ENCODE results near the gene SLC7A9. TPM values are rescaled to one million over a fixed set of nuclear protein-coding genes. Genes with fewer than 3 reads are reported as not detected.

SLC7A9 gene
- total and polyA plus RNA-seq, 2 experiments from 2014 or later = 0.19 TPM; not detected in 1

DNA sequence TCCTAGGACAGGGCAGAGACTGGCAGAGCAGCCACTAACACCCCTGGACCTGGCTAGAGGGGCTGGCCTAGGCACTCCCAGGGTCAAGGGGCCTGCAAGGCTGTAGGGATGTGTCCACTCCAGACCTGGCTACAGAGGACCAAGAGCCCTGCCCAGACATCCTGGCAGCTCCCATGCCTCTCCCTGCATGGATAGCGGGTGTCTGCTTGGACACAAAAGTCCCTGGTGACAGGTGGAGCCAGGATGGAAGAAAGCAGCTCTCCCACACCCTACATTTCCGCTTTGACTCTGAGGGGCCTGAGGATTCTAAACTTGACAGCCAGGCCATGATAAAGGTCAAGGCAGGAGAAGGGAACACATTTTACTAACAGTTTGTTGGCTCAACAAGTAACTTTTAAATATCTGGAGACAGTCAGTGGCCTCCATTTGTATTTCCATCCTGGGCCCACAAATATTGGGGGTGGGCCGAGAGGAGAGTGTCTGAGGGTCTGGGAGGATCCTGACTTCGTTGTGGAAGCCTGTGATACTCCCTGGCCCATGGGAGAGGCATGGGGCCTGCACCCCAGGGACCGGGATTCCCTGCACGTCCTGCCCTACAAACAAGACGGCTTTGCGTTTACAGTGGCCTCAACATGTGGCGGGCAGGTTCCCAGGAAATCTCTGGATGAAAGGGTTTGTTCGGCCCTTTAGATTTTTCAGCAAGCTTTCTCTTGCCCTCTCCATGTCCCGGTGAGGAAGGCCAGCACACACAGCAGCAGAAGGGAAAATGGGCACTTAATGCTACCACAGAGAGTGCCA is 19.8 kb upstream of the SLC7A9 start:
- Histone ChIP-seq H4K20me1 (replicated peaks; ENCODE audit: insufficient read depth) (no peaks in the 10 kb centered on the region), H3K4me1 (ENCODE audit: insufficient read depth) (no peaks in the 10 kb centered on the region), H3K27me3 (ENCODE audit: insufficient read depth) (no peaks in the 10 kb centered on the region), H3K4me2 (no peak overlapping the region), H3K9me2 (ENCODE audit: insufficient read depth) (no peaks in the 10 kb centered on the region), H3K36me3 (ENCODE audit: insufficient read depth) (peaks cover 6% of the 10 kb centered on the region; the same call in 1 of the 2 replicates), H3F3A (replicated peaks; ENCODE audit: low read depth) (no peaks in the 10 kb centered on the region), H3K79me2 (replicated peaks; ENCODE audit: insufficient read depth) (no peaks in the 10 kb centered on the region), H3K4me3 (no peak overlapping the region), H3K27ac (ENCODE audit: low read depth) (no peak overlapping the region), H2AFZ (no peak overlapping the region)
- H3K36me3 Mint-ChIP-seq (ENCODE audit: low read depth) = peaks cover 26% of the 10 kb centered on the region
- DNase-seq (ENCODE audit: low spot score) (no peak), ATAC-seq (no peak)
- peaks cover 2% of the 10 kb centered on the region for H3K27me3 Mint-ChIP-seq (ENCODE audit: insufficient read depth, low read depth, poor library complexity)
- TF ChIP-seq, protein P1, sequence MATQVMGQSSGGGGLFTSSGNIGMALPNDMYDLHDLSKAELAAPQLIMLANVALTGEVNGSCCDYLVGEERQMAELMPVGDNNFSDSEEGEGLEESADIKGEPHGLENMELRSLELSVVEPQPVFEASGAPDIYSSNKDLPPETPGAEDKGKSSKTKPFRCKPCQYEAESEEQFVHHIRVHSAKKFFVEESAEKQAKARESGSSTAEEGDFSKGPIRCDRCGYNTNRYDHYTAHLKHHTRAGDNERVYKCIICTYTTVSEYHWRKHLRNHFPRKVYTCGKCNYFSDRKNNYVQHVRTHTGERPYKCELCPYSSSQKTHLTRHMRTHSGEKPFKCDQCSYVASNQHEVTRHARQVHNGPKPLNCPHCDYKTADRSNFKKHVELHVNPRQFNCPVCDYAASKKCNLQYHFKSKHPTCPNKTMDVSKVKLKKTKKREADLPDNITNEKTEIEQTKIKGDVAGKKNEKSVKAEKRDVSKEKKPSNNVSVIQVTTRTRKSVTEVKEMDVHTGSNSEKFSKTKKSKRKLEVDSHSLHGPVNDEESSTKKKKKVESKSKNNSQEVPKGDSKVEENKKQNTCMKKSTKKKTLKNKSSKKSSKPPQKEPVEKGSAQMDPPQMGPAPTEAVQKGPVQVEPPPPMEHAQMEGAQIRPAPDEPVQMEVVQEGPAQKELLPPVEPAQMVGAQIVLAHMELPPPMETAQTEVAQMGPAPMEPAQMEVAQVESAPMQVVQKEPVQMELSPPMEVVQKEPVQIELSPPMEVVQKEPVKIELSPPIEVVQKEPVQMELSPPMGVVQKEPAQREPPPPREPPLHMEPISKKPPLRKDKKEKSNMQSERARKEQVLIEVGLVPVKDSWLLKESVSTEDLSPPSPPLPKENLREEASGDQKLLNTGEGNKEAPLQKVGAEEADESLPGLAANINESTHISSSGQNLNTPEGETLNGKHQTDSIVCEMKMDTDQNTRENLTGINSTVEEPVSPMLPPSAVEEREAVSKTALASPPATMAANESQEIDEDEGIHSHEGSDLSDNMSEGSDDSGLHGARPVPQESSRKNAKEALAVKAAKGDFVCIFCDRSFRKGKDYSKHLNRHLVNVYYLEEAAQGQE (IDR thresholded peaks at IDR 0.05; ENCODE audit: unreplicated experiment) = no peak
- TF ChIP-seq ETS1 (IDR thresholded peaks at IDR 0.05) (no peak), POLR2AphosphoS5 (IDR thresholded peaks at IDR 0.05; ENCODE audit: low read depth) (no peak), ZNF114 (CRISPR knock-in tag; IDR thresholded peaks at IDR 0.05) (no peak), ZNF331 (CRISPR knock-in tag; IDR thresholded peaks at IDR 0.05; ENCODE audit: low read depth) (no peak), EZH2 (IDR thresholded peaks at IDR 0.05; ENCODE audit: low read depth, unreplicated experiment) (no peak), CREB1 (CRISPR knock-in tag; IDR thresholded peaks at IDR 0.05; ENCODE audit: low read depth) (no peak), STAT1 (IDR thresholded peaks at IDR 0.05; ENCODE audit: unreplicated experiment) (no peak), CTCF (conservative IDR thresholded peaks at IDR 0.05; ENCODE audit: low read depth in 2 of 2) (no peak)
- TF ChIP-seq, protein P2, sequence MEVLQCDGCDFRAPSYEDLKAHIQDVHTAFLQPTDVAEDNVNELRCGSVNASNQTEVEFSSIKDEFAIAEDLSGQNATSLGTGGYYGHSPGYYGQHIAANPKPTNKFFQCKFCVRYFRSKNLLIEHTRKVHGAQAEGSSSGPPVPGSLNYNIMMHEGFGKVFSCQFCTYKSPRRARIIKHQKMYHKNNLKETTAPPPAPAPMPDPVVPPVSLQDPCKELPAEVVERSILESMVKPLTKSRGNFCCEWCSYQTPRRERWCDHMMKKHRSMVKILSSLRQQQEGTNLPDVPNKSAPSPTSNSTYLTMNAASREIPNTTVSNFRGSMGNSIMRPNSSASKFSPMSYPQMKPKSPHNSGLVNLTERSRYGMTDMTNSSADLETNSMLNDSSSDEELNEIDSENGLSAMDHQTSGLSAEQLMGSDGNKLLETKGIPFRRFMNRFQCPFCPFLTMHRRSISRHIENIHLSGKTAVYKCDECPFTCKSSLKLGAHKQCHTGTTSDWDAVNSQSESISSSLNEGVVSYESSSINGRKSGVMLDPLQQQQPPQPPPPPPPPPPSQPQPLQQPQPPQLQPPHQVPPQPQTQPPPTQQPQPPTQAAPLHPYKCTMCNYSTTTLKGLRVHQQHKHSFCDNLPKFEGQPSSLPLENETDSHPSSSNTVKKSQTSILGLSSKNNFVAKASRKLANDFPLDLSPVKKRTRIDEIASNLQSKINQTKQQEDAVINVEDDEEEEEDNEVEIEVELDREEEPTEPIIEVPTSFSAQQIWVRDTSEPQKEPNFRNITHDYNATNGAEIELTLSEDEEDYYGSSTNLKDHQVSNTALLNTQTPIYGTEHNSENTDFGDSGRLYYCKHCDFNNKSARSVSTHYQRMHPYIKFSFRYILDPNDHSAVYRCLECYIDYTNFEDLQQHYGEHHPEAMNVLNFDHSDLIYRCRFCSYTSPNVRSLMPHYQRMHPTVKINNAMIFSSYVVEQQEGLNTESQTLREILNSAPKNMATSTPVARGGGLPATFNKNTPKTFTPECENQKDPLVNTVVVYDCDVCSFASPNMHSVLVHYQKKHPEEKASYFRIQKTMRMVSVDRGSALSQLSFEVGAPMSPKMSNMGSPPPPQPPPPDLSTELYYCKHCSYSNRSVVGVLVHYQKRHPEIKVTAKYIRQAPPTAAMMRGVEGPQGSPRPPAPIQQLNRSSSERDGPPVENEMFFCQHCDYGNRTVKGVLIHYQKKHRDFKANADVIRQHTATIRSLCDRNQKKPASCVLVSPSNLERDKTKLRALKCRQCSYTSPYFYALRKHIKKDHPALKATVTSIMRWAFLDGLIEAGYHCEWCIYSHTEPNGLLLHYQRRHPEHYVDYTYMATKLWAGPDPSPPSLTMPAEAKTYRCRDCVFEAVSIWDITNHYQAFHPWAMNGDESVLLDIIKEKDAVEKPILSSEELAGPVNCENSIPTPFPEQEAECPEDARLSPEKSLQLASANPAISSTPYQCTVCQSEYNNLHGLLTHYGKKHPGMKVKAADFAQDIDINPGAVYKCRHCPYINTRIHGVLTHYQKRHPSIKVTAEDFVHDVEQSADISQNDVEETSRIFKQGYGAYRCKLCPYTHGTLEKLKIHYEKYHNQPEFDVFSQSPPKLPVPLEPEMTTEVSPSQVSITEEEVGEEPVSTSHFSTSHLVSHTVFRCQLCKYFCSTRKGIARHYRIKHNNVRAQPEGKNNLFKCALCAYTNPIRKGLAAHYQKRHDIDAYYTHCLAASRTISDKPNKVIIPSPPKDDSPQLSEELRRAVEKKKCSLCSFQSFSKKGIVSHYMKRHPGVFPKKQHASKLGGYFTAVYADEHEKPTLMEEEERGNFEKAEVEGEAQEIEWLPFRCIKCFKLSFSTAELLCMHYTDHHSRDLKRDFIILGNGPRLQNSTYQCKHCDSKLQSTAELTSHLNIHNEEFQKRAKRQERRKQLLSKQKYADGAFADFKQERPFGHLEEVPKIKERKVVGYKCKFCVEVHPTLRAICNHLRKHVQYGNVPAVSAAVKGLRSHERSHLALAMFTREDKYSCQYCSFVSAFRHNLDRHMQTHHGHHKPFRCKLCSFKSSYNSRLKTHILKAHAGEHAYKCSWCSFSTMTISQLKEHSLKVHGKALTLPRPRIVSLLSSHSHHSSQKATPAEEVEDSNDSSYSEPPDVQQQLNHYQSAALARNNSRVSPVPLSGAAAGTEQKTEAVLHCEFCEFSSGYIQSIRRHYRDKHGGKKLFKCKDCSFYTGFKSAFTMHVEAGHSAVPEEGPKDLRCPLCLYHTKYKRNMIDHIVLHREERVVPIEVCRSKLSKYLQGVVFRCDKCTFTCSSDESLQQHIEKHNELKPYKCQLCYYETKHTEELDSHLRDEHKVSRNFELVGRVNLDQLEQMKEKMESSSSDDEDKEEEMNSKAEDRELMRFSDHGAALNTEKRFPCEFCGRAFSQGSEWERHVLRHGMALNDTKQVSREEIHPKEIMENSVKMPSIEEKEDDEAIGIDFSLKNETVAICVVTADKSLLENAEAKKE (CRISPR knock-in tag; IDR thresholded peaks at IDR 0.05) = no peak
- peaks cover 14% of the 10 kb centered on the region for H3K9me3 Mint-ChIP-seq
- H3K27ac Mint-ChIP-seq = no peak overlapping the region
- H3K4me3 Mint-ChIP-seq = no peak overlapping the region
- no peaks in the 10 kb centered on the region for H3K4me1 Mint-ChIP-seq

Data from GM23338 (cell line).